OCI-LY3 (cell line): ENCODE measurements around the gene ST3GAL5.

ENCODE experiments used
- EZH2phosphoT487 ChIP-seq: fragments of 200-600 bp; shearing (Covaris generic); IDR thresholded peaks from 2 replicates; pipeline ENCODE4 v1.6.1; 2018; ENCODE audit warnings: antibody characterized with exemption, mixed run types, low read depth
- TF ChIP-seq, protein P1 (sequence below): fragments of 200-600, 300-600 bp; sonication (generic); IDR thresholded peaks from 2 replicates; pipeline ENCODE4 v1.5.1; 2014; ENCODE audit warnings: antibody characterized with exemption, low read length, low read depth

GRCh38 chr2:85913884-85914881, 25.4 kb upstream of the ST3GAL5 start:
- TF ChIP-seq, protein P1, sequence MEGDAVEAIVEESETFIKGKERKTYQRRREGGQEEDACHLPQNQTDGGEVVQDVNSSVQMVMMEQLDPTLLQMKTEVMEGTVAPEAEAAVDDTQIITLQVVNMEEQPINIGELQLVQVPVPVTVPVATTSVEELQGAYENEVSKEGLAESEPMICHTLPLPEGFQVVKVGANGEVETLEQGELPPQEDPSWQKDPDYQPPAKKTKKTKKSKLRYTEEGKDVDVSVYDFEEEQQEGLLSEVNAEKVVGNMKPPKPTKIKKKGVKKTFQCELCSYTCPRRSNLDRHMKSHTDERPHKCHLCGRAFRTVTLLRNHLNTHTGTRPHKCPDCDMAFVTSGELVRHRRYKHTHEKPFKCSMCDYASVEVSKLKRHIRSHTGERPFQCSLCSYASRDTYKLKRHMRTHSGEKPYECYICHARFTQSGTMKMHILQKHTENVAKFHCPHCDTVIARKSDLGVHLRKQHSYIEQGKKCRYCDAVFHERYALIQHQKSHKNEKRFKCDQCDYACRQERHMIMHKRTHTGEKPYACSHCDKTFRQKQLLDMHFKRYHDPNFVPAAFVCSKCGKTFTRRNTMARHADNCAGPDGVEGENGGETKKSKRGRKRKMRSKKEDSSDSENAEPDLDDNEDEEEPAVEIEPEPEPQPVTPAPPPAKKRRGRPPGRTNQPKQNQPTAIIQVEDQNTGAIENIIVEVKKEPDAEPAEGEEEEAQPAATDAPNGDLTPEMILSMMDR: no peak
- no peak for TF ChIP-seq EZH2phosphoT487
